Uterus (tissue), 4 donors: ENCODE measurements around the gene AQP11. TPM values are rescaled to one million over a fixed set of nuclear protein-coding genes. Genes with fewer than 3 reads are reported as not detected.

Source experiments
- DNase-seq, 2 donors: peaks; one replicate each; pipeline ENCODE4 v3.0.0-alpha.2; 2019 to 2020
- H3K27ac ChIP-seq, 2 donors: fragments of 200-600 bp; sonication (generic); 1 replicate in 1 of 2; 2 replicates in 1 of 2; pipeline ENCODE4 v1.5.1; 2016 to 2018
- H3K27me3 ChIP-seq, 2 donors: fragments of 200-600 bp; sonication (generic); one replicate each; pipeline ENCODE4 v1.5.1; 2018 to 2019; ENCODE audit warnings: control low read depth in 1 of 2
- H3K36me3 ChIP-seq, 2 donors: fragments of 200-600 bp; sonication (generic); one replicate each; pipeline ENCODE4 v1.5.1; 2019; ENCODE audit warnings: control low read depth in 1 of 2
- H3K4me1 ChIP-seq, 2 donors: fragments of 200-600 bp; sonication (generic); one replicate each; pipeline ENCODE4 v1.5.1; 2018 to 2019; ENCODE audit warnings: control low read depth in 1 of 2
- H3K4me3 ChIP-seq, 2 donors: fragments of 200-600 bp; sonication (generic); 1 replicate in 1 of 2; 2 replicates in 1 of 2; pipeline ENCODE4 v1.5.1; 2018 to 2019; ENCODE audit warnings: mild to moderate bottlenecking in 1 of 2
- H3K9me3 ChIP-seq, 2 donors: fragments of 200-600 bp; sonication (generic); one replicate each; pipeline ENCODE4 v1.5.1; 2019; ENCODE audit warnings: control low read depth in 1 of 2
- POLR2A ChIP-seq, 2 donors: fragments of 450-650 bp; IDR thresholded peaks; one replicate each; pipeline ENCODE4 v1.6.1; 2016; ENCODE audit warnings: antibody characterized with exemption in 2 of 2, mild to moderate bottlenecking in 1 of 2, moderate library complexity in 1 of 2
- intact Hi-C: fragments of 100-400 bp; cut with DNase I; formaldehyde crosslinking; loops from one replicate; pipeline ENCODE4 v1.15.1; 2023; ENCODE audit warnings: low total_unique reads
- total RNA-seq, 4 donors: library from RNA; depleted of rRNA in 3 of 4; stranded (reverse); fragments of >200 nt in 3 of 4; gene quantifications; one replicate each; pipeline versions ENCODE4 v1.1.0 to v1.2.4, GENCODE V29; 2014 to 2023
- TF ChIP-seq, protein P1 (sequence below), 4 experiments: fragments of 200-600 bp in 2 of 4; fragments of 450-650 bp in 2 of 4; sonication (generic) in 2 of 4; IDR thresholded peaks; one replicate each; pipeline ENCODE4 v1.5.1; 2016 to 2019; ENCODE audit warnings: antibody characterized with exemption in 4 of 4, mild to moderate bottlenecking in 2 of 4, moderate library complexity in 1 of 4
- donor health status: DM: yes; HTN: yes; CAD: no.

The AQP11 gene
- total RNA-seq, 4 donors from 2014 or later, result 0.73 to 6.9 (median 1.9) TPM; not detected in 1

DNA sequence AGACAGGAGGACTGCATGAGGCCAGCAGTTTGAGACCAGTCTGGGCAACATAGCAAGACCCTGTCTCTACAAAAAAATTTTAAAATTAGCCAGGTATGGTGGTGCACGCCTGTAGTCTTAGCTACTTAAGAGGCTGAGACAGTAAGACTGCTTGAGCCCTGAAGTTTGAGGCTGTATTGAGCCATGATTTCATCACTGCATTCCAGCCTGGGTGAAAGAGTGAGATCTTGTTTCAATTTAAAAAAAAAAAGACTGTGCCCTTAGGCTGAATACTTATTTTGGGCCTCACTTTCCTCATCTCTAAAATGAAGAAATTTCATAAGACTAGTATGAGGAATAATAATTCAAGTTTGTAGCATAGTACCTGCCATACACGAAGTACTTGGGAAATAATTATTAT, 6.9 kb downstream of the AQP11 start:
- no peak overlapping the region for H3K27ac ChIP-seq
- H3K4me1 ChIP-seq, result no peaks in the 10 kb centered on the region
- H3K27me3 ChIP-seq, result no peaks in the 10 kb centered on the region
- H3K9me3 ChIP-seq, result no peaks in the 10 kb centered on the region
- no peak for DNase-seq
- H3K4me3 ChIP-seq, result no peak overlapping the region
- intact Hi-C loops, result no loop called here
- TF ChIP-seq POLR2A (IDR thresholded peaks at IDR 0.05), result no peak
- TF ChIP-seq, protein P1, sequence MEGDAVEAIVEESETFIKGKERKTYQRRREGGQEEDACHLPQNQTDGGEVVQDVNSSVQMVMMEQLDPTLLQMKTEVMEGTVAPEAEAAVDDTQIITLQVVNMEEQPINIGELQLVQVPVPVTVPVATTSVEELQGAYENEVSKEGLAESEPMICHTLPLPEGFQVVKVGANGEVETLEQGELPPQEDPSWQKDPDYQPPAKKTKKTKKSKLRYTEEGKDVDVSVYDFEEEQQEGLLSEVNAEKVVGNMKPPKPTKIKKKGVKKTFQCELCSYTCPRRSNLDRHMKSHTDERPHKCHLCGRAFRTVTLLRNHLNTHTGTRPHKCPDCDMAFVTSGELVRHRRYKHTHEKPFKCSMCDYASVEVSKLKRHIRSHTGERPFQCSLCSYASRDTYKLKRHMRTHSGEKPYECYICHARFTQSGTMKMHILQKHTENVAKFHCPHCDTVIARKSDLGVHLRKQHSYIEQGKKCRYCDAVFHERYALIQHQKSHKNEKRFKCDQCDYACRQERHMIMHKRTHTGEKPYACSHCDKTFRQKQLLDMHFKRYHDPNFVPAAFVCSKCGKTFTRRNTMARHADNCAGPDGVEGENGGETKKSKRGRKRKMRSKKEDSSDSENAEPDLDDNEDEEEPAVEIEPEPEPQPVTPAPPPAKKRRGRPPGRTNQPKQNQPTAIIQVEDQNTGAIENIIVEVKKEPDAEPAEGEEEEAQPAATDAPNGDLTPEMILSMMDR (IDR thresholded peaks at IDR 0.05), result no peak
- no peaks in the 10 kb centered on the region for H3K36me3 ChIP-seq

DNA sequence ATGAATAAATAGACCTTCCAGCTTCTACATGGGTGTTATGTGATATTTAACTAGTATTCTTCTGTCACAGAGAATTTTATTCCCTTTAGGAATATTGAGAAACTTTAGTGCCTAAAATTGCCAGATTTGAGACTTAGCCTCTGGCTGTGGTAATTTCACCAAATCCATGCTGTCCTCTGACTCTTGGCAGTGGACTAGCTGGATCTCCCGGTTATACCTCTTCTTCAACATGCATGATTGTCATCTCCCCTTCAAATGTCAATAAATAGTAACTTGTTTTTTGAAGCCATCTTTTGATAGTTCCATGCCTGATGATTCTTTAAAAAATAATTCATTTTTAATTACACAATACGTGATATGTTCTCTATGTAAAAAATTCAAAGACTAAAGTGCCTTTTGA, 8.4 kb downstream of the AQP11 start:
- H3K27ac ChIP-seq, result no peak overlapping the region

DNA sequence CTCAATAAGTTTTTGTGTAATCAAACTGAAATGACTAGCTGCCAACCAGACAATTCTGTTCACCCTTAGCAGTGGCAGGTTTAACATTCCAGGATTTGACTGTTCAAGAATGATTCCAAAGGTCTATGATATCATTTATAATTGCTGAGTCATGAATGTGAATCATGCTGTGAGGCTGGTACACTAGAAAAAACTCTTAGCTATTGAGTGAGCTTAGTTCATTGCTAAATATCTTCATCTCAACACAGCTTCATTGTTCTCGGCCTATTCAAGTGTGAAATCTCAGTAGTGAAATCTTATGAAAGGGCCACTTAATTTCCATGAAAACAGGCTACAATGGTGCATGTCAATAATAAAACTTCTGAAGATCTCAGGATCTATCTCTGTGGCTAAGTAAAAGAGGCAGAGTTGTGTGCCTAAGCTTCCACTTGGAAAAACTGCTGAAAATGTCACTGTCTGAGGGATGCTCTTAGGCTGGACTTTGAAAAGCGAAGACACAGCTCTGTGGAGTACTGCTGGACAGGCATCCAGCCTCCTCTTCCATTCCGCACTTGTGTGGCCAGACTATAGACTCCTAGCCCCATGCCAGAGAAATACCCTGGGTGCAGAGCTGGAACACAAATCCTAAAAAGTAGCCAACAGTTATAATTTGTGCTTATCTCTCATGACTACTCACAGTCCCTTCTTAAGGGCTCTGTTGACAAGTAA, 12.8 kb downstream of the AQP11 start:
- H3K4me1 ChIP-seq, result no peaks in the 10 kb centered on the region
- intact Hi-C loops, result no loop called here
- H3K27ac ChIP-seq, result no peak overlapping the region
- H3K4me3 ChIP-seq, result no peak overlapping the region
- no peaks in the 10 kb centered on the region for H3K36me3 ChIP-seq
- no peaks in the 10 kb centered on the region for H3K9me3 ChIP-seq
- H3K27me3 ChIP-seq, result no peaks in the 10 kb centered on the region
- no peak for TF ChIP-seq POLR2A (IDR thresholded peaks at IDR 0.05)
- no peak for DNase-seq

More for the DNA sequence above, 8.4 kb downstream of the AQP11 start:
- no peaks in the 10 kb centered on the region for H3K4me1 ChIP-seq
- H3K4me3 ChIP-seq, result no peak overlapping the region
- no peak for DNase-seq
- intact Hi-C loops, result no loop called here
- no peaks in the 10 kb centered on the region for H3K36me3 ChIP-seq
- no peaks in the 10 kb centered on the region for H3K27me3 ChIP-seq
- no peak for TF ChIP-seq POLR2A (IDR thresholded peaks at IDR 0.05)
- TF ChIP-seq, protein P1 (IDR thresholded peaks at IDR 0.05), result no peak
- no peaks in the 10 kb centered on the region for H3K9me3 ChIP-seq

DNA sequence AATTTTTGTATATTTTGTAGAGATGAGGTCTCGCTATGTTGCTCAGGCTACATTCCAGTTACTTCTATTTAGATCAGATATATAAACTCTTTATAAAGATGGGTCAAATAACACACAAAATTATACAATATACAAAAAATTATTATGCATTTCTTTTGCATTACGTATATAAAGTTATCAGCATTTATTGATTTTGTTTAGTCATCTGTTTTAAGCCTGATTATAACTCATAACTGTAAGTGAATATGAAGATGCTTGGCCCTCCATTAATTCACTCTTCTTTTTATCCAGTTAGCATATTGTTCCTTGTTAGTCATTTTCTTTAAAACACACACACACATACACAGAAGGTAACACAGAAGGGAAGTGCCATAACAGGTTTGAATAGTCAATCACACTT, 14.5 kb downstream of the AQP11 start:
- no peak overlapping the region for H3K27ac ChIP-seq
- intact Hi-C loops, result no loop called here
- no peak for DNase-seq

DNA sequence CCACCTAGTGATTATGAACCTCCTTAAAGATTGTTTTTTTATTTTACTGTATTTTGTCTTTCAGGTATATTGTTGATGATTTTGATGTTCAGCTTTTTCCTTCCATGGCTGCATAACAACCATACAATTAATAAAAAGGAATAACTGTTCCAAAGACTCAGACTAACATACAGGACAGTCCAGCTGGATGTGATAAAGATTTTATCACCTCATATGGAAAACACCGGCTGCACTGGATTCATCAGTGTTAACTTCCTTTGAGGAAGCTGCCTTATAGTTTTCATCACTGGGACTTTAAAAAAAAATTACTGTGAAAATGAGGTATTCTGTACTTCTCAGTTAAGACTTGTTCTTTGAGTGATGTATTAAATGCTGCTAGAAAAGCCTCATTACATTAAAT, 19.5 kb downstream of the AQP11 start:
- Histone ChIP-seq H3K36me3 (no peaks in the 10 kb centered on the region), H3K27ac (no peak overlapping the region), H3K27me3 (no peaks in the 10 kb centered on the region), H3K9me3 (no peaks in the 10 kb centered on the region), H3K4me1 (no peaks in the 10 kb centered on the region), H3K4me3 (no peak overlapping the region)
- intact Hi-C loops, result no loop called here
- no peak for DNase-seq
- TF ChIP-seq POLR2A (IDR thresholded peaks at IDR 0.05), result no peak
- TF ChIP-seq, protein P1 (IDR thresholded peaks at IDR 0.05), result no peak

More for the DNA sequence above, 14.5 kb downstream of the AQP11 start:
- no peaks in the 10 kb centered on the region for H3K9me3 ChIP-seq
- H3K36me3 ChIP-seq, result no peaks in the 10 kb centered on the region
- H3K4me1 ChIP-seq, result no peaks in the 10 kb centered on the region
- no peaks in the 10 kb centered on the region for H3K27me3 ChIP-seq
- TF ChIP-seq POLR2A (IDR thresholded peaks at IDR 0.05), result no peak
- TF ChIP-seq, protein P1 (IDR thresholded peaks at IDR 0.05), result no peak
- no peak overlapping the region for H3K4me3 ChIP-seq
